HG03575 (cell line): Measurements from ENCODE around the gene DVL3.

Experiments
- ATAC-seq: cut with Tn5 transposase; IDR thresholded peaks from one replicate; pipeline ENCODE4 v1.9.1; 2021; ENCODE audit not compliant: unreplicated experiment, insufficient number of reproducible peaks, low FRiP score; ENCODE audit errors: extremely low read depth

Gene DVL3

DNA sequence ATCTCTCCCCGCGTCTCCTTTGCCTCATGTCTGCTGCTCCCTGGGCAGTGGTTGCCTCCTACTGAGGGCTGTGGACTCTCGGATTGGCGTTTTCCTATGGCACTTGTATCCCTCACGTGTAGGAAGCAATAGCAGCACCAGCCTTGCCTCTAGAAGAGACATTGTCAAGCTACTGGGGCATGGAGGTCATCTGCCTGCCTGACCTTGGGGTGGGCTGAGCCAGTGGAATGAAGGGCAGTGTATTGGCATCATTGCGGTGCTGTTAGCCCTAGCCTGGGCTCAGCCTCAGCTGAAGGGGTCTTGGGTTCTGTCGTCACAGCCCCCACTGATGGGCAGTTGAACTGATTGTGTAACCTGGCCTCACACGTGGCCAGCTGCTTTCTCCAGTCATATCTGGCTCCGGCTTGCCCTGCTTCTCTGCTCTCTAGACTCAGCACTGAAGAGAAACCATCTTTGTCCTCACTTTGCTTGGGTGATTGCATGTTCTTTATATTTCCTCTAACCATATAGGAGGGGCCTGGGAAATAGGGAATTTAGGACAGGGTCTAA is 38.9 kb downstream of the DVL3 start:
- ATAC-seq = no peak

DNA sequence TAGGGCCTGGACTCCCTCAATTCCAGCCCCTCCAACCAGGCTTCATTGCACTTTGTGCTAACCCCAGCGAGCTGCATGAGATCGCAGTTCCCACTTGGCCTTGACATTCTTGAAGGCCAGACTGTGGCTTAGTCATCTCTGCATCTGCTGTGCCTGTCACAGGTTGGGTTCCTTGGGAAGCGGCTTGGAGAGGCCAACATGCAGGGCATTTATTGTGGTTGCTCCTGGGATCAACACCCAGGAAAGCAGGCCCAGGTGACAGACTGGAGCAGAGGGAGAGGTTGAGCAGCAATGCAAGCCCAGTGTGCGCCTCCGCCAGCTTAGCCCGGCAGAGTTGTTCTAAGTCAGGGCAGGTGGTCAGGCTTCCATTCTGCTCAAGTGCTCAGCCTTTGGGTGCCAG is 41.4 kb downstream of the DVL3 start:
- no peak for ATAC-seq

- no peak for ATAC-seq
Measured at GRCh38 chr3:184198509-184198908, 43.3 kb downstream of the DVL3 start.

DNA sequence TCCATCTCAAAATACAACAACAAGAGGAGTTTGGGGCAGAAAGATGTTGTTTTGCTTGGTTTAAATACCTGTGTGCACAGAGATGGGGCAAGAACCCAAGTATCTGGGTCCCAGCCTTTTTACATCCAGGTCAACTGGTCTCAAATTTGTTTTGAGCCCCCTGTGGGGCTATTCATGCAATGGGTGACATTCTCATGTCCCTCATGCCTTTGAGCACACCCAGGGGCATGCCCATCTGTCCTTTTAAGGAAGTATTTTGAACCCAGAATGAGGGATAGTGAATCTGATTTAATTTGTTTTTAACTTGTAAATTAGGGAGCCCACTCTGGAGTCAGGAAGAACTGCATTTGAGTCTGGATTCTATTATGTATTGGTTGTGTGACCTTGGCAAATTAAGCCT is 45.6 kb downstream of the DVL3 start:
- ATAC-seq = no peak

- no peak for ATAC-seq
Measured at GRCh38 chr3:184203526-184203925, 48.3 kb downstream of the DVL3 start.

DNA sequence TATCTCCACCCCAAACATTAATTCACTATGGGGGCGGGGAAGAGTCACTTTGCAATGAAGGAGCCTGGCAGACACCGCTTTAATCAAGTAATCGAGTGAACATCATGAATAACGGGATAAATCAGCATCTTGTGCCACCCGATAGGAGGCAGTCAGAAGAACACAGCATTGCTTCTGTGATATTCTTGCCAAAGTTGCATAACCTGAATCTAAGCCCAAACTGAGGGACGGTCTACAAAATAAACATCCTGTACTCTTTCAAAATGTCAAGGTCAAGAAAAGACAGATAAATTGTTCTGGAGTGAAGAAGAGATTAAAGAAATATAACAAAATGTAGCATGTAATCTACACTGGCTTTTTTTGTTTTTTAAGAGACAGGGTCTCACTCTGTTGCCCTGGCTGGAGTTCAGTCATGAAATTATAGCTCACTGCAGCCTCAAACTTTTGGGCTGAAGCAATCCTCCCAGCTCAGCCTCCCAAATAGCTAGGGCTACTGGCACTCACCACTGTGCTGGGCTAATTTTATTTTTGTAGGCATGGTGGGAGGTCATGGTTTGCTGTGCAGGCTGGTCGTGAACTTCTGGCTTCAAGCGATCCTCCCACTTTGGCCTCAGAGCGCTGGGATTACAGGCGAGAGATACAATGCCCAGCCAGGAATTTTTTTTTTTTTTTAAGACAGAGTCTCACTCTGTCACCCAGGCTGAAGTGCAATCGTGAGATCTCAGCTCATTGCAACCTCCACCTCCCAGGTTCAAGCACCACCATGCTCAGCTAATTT is 54.2 kb downstream of the DVL3 start:
- ATAC-seq = no peak

DNA sequence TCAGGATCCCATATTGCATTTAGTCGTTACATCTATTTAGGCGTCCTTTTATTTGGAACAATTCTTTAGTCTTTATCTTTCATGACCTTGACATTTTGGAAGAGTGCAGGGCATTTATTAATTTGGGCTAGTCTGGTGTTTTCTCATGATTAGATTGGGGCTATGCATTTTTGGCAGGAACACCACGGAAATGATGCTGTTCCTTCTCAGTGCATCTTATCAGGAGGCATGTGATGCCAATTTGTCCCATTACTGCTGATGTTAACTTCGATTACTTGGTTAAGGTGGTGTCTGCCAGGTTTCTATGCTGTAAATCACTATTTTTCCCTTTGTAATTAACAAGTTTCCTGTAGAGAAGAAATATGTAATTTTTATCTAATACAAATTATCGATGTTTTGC is 56.1 kb downstream of the DVL3 start:
- no peak for ATAC-seq

DNA sequence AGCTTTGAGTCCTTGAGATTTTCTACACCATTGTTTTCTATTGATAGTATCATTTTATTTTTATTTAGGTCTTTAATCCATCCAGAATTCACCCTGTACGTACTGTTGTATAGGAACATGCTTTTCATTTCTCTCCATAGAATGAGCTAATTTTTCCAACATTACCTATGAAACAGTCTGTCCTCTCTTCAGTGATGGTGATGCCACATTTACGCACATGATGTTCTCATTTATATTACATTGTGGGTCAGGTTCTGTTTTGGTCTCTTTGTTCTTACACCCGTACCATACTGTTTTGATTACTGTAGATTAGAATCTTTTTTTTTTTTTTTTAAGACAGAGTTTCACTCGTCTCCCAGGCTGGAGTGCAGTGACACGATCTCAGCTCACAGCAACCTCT is 56.5 kb downstream of the DVL3 start:
- no peak for ATAC-seq

DNA sequence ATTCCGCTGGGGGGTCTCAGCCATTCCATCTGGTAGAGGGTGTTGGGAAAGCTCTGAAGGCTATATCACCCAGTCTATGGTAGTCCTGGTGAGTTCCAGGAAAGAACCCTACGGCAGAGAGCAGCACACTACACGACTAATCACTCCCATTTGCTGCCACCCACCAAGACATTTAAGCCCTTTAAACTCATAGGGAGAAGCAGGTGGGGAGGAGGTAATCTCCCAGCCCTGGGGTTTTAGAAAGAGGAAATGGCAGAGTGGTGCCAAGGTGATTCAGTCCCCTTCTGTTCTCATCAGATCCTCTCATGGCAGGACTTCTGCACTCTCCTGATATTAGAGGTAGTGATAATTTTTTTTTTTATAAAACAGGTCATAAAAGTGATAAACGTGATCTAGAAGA is 63.6 kb downstream of the DVL3 start:
- ATAC-seq = no peak

- no peak for ATAC-seq
Measured at GRCh38 chr3:184222521-184222920, 67.3 kb downstream of the DVL3 start.
